IPS DF 6.9 (cell line): ENCODE measurements around the gene GARS1.
A peak's percentile ranks its signal among the peaks of the same experiment; 100 is the strongest.

ENCODE experiments used
- DNase-seq: peaks from one replicate; pipeline ENCODE4 v3.0.0-alpha.2; 2013; ENCODE audit warnings: low read depth, low spot score
- H3K27ac ChIP-seq: one replicate; pipeline ENCODE4 v1.5.1; 2013; ENCODE audit warnings: low read length, control low read depth
- H3K27me3 ChIP-seq: 2 replicates; pipeline ENCODE4 v1.6.1; 2013; ENCODE audit warnings: mild to moderate bottlenecking, low read length; ENCODE audit not compliant: control insufficient read depth, insufficient read depth
- H3K36me3 ChIP-seq: 2 replicates; pipeline ENCODE4 v1.6.1; 2013; ENCODE audit warnings: low read length; ENCODE audit not compliant: control insufficient read depth, insufficient read depth
- H3K4me1 ChIP-seq: 2 replicates; pipeline ENCODE4 v1.6.1; 2013; ENCODE audit warnings: low read length; ENCODE audit not compliant: control insufficient read depth, insufficient read depth
- H3K4me3 ChIP-seq: 2 replicates; pipeline ENCODE4 v1.5.1; 2013; ENCODE audit warnings: mild to moderate bottlenecking, low read length
- H3K9me3 ChIP-seq: 2 replicates; pipeline ENCODE4 v1.6.1; 2013; ENCODE audit warnings: low read length, inconsistent platforms; ENCODE audit not compliant: control insufficient read depth, insufficient read depth
- WGBS: extraction: QIAGEN DNeasy Blood & Tissue Kit; methylation state at CpG from one replicate; pipeline ENCODE4 v1.1.7; 2013; ENCODE audit warnings: mixed read lengths, missing lambda C conversion rate; ENCODE audit not compliant: insufficient read length, insufficient coverage; 5-methylcytosine and 5-hydroxymethylcytosine counted together

GARS1 gene

DNA sequence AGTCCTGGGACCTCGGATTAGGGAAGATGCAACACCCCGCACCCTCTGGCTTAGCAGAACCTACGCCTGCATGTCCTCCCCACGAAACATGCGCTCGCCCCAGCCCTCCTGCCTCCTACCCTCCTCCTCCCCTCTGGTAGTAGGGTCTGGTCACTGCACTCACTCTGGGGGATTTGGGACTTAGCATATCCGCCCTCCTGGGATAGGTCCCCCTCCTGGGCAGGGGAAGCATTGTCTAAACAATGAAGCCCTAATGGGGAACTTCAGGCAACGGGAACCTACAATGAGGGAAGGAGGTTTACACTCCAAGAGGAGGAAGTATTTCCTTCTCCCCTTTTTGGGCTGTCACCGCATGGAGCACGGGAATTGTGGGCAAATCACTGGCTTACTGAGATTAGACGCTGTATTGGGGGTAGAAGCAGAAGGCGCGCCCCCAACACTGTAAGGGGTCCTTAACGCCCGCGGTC is 86.7 kb downstream of the GARS1 start:
- no CpG with 5 or more reads among the region's 16 CpGs for WGBS
- H3K36me3 ChIP-seq, result no peaks in the 10 kb centered on the region; the same call in 1 of the 2 replicates
- DNase-seq, result no peak
- H3K9me3 ChIP-seq, result no peaks in the 10 kb centered on the region
- H3K4me3 ChIP-seq, result peak overlapping the region; percentile 25; the same call in 1 of the 2 replicates
- peaks cover 20% of the 10 kb centered on the region for H3K27me3 ChIP-seq
- H3K27ac ChIP-seq, result no peak overlapping the region
- H3K4me1 ChIP-seq, result peaks cover 5% of the 10 kb centered on the region

DNA sequence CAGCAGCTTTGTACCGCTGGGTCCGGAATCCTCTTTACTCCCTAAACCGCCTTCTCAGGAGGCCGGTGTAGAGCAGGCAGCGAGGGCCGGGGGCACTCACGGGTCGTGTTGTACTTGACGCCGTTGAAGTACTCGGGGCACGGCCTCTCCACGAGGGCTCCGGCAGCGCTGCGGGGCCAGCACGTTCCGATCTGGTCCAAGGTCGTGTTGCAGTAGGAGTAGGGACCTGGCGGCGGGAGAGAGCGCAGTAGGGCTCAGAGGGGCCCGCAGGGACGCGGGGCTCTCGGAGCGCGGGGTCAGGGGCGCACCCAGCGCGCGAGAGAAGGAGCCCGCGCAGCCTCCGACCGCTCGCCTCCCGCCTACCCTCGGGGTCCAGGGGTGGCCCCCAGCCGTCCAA is 87.1 kb downstream of the GARS1 start:
- peaks cover 20% of the 10 kb centered on the region for H3K27me3 ChIP-seq
- H3K4me3 ChIP-seq, result peak overlapping the region; percentile 25; the same call in 1 of the 2 replicates
- H3K4me1 ChIP-seq, result peaks cover 5% of the 10 kb centered on the region
- WGBS, result no CpG with 5 or more reads among the region's 40 CpGs
- no peaks in the 10 kb centered on the region; the same call in 1 of the 2 replicates for H3K36me3 ChIP-seq
- H3K27ac ChIP-seq, result no peak overlapping the region
- H3K9me3 ChIP-seq, result no peaks in the 10 kb centered on the region
- DNase-seq, result no peak

DNA sequence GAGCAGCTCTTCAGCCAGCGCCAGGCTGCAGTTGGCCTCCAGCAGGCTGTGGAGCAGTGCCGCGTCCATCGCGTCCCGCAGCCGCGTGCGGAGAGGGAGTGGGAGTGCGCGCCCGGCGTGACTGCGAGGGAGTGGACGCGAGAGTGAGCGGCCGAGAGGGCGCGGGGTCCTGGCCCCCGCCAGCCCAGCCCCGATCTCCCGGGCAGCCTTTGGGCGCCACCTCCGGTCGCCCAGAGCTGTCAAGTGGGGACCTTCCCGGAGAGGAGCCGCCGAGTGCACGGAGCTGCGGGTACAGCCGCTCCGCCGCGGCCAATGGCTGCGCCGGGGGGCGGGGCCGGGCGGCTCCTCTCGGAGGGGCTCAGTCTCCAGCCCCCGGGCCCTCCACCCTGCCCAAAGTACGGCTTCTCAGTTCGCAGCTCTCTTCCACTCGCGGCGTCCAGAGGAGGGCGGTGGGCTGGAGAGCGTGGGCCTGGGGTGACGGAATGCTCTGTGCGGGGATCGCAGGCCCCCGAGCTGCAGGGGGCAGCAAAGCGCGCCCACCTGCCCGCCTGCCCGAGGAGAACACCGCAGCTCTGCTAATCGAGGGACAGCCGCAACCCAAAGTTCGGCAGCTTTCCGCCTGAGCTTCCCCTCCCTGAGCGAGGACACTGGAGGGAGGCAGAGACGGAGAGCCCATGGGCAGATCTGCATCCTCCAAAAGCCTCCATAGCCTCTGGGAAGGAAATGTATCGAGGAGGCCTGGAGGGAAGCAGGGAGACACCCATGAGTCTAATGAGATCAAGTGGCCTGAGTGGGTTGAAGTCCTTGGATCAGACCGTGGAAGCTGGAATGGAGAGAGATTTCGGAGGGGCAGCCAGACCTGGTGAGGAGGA is 87.8 kb downstream of the GARS1 start, which contains the start of gene CRHR2:
TSS of gene CRHR2 (minus strand) at position 245 of the 872 bp plus-strand sequence. CDS start at position 69, 176 bp downstream.
- no CpG with 5 or more reads among the region's 67 CpGs for WGBS
- Histone ChIP-seq H3K4me1 (peaks cover 5% of the 10 kb centered on the region), H3K9me3 (no peaks in the 10 kb centered on the region), H3K4me3 (peak within 1 kb of the TSS; percentile 25; the same call in 1 of the 2 replicates), H3K27me3 (peaks cover 20% of the 10 kb centered on the region), H3K36me3 (no peaks in the 10 kb centered on the region; the same call in 1 of the 2 replicates), H3K27ac (no peak within 1 kb of the TSS)
- DNase-seq, result no peak

DNA sequence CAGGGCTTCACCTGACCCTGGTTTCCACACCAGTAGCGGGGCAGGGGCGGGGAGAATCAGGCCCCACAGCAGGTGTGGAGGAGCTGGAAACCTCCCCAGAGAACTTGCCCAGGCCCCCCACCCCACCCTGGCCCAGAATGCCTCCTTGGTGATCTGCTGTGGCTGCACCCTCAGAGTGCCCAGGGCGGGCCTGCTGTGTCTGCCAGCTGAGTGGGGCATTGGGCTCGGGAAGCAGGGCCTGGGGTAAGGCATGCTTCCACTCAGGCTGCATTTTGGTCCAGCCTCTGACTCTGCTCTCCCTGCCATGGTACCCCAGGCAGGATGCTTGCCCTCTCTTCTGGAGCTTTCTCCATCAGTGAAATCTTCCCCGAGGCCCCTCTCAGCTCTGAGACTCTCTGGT is 88.6 kb downstream of the GARS1 start:
- H3K9me3 ChIP-seq, result no peaks in the 10 kb centered on the region
- no CpG with 5 or more reads among the region's 5 CpGs for WGBS
- no peak overlapping the region for H3K4me3 ChIP-seq
- H3K27me3 ChIP-seq, result peaks cover 20% of the 10 kb centered on the region
- H3K4me1 ChIP-seq, result peaks cover 5% of the 10 kb centered on the region
- DNase-seq, result no peak
- H3K36me3 ChIP-seq, result no peaks in the 10 kb centered on the region; the same call in 1 of the 2 replicates
- H3K27ac ChIP-seq, result no peak overlapping the region
